HG03558 (cell line): ENCODE measurements around the gene IRAK1.

Experiments
- ATAC-seq: cut with Tn5 transposase; IDR thresholded peaks from one replicate; pipeline ENCODE4 v1.9.1; 2021; ENCODE audit warnings: moderate number of reproducible peaks; ENCODE audit not compliant: unreplicated experiment; ENCODE audit errors: extremely low read depth

The IRAK1 gene

GRCh38 chrX:154022108-154022507 lies 2.4 kb upstream of the IRAK1 start:
- ATAC-seq: no peak

- ATAC-seq: no peak
Measured at GRCh38 chrX:154021131-154021611, 1.5 kb upstream of the IRAK1 start.

DNA sequence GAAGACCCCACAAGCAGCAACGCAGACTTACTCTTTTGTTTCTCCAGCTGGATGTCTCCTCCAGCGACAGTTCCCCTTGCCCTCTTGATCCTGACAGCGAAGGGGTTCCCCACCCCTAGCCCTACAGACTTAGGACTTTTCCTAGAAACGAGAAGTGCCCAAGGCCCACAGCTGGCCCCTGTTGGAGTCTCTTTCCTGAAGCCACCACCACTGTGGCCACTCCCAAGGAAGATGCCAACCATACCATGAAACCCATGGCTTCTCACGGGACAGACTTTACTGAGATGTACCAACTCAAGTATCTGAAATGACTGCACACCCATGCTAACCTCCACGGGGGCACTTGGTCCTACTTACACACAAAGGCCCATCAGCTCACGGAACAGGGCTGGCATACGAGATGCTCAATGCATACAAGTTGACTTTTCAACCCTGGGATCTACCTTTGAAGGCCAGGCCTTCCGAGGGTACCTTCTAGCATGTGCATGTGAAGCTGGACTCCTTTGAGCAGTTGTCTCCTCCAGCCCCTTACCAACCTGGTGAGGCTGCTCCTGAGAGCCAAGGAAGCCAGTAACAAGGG lies 924 bp upstream of the IRAK1 start:
- ATAC-seq: no peak

DNA sequence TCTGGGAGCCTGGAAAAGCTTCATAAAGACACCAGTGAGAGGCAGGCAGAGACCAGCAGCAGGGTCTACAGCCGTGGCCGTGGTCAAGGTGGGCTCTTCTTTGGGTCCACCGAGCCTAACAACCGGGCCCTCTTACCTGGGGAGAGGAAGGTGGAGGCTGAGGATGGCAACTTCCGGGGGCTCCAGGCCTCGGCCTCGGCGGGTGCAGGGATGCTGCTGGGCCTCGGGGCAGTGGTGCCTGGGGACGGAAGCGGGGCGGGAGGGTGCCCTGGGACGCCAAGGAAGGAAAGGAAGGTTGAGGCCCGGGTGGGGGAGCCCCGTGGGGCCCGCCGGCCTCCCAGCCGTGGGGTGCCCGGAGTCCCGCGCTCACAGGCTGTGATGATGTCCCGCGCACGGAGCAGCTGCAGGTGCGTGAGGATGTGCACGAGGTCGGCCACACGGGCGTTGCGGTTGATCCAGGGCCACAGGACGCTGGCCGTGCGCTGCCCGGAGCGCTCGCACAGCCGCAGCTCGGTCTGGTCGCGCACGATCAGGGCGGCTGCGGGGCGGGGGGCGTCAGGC lies 561 bp downstream of the IRAK1 start:
- no peak for ATAC-seq

GRCh38 chrX:154018518-154019060 lies 1.1 kb downstream of the IRAK1 start:
- ATAC-seq: no peak

DNA sequence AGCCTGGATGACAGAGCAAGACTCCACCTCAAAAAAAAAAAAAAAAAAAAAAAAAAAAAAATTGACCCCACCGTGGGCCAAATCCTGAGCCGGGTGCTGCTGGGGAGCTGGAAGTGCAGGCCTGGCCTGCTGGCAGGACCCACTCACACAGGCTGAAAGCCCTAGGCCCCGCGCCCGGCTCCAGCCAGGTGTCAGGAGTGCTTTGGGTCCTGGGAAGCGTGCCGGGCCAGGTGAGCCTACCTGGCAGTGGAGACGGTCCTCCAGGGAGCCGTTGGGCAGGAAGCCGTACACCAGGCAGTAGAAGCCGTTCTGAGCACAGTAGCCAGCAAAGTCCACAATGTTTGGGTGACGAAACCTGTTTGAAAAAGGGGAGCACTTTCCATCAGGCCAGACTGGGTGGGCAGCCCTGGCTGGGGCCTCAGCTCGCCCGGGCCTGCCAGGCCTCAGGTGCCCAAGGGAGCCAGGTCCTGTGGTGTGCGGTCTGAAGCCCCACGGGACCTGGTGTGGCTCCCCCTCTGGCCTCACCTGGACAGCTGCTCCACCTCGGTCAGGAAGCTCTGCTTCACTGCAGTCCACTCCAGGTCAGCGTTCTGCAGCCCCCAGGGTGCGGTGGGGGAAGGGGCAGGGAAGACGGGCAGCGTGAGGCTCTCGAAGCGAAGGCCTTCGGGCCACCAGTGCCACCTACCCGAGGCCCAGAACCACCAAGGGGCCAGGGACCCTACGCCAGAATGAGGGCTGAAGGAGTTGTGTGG lies 1.8 kb downstream of the IRAK1 start:
- ATAC-seq: no peak

GRCh38 chrX:154016366-154017076 lies 3.2 kb downstream of the IRAK1 start:
- no peak for ATAC-seq

- no peak for ATAC-seq
Measured at GRCh38 chrX:154015581-154016264, 4.0 kb downstream of the IRAK1 start.

DNA sequence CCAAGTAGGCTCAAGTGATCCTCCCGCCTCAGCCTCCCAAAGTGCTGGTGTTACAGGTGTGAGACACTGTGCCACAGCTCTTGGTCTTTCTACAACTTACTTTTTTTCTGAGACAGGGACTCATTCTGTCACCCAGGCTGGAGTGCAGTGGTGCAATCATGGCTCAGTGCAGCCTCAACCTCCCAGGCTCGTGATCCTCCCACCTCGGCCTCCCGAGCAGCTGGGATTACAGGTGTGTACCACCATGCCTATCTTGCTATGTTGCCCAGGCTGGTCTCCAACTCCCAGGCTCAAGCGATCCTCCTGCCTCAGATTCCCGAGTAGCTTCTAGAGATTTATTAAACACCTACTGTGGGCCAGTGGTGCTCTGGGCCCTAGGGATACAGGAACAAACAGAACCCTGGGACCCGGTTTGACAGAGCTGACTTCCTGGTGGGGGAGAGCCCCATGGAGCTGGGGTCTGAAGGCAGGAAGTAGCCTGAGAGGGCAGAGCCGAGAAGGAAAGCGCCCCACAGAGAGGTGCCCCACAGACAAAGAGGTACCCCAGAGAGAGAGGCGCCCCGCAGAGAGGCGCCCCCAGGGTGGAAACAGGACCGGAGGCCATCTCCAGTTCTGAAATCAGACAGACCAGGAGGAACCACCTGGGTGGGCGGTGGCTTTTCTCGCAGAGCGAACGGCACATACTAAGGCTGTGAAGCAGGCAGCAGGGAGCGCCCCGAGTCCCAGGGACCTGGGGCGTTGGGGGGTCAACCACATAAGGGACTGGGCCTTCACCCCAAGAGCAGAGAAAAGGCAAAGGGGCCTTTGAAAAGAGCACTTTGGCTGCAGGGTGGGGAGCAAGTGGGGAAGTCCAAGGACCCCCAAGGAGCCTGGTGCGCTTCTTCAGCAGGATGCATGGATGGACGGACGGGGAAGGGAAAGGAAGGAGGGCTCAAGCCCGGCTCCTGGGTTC lies 5.0 kb downstream of the IRAK1 start:
- ATAC-seq: no peak

GRCh38 chrX:154013614-154014360 lies 5.9 kb downstream of the IRAK1 start:
- ATAC-seq: no peak

- ATAC-seq: no peak
Measured at GRCh38 chrX:154013001-154013421, 6.7 kb downstream of the IRAK1 start.

- no peak for ATAC-seq
Measured at GRCh38 chrX:154012336-154012991, 7.2 kb downstream of the IRAK1 start.

- ATAC-seq: no peak
Measured at GRCh38 chrX:154011376-154012335, 8.0 kb downstream of the IRAK1 start.

DNA sequence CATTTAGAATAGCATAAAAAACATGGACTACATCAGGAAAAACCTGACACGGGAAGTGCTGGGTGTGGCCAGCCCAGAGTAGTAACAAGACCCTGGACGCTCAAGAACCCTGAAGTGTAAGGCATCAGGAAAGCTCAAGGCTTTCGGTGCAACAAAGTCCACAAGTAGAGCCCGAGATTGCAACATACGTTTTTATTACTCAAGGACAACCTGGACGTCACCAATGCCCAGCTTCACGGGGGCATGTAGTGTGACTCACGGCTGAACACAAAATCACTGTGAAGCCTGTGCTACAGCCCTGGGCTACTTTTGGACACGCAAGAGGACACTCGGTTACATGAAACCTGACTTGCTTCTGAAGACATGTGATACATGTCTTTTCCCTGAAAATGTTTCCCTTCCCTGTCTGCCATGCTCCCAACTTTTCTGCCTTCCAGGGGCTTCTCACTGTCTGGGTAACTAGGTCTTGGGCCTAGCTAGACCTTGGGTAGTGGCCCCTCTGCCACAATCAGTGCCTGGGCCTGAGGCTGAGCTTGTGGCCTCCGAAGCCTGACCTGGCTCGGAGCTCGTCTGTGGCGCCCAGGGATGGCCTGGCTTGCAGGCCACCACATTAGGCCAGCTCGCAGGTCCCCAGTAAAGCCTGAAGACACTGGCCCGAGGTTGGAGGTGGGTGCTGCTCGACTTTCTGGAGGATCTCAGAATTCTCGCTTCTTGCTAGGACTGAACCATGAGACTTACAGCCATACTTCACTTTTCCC lies 9.2 kb downstream of the IRAK1 start:
- no peak for ATAC-seq

GRCh38 chrX:154008521-154008920 lies 11.2 kb downstream of the IRAK1 start:
- ATAC-seq: no peak

DNA sequence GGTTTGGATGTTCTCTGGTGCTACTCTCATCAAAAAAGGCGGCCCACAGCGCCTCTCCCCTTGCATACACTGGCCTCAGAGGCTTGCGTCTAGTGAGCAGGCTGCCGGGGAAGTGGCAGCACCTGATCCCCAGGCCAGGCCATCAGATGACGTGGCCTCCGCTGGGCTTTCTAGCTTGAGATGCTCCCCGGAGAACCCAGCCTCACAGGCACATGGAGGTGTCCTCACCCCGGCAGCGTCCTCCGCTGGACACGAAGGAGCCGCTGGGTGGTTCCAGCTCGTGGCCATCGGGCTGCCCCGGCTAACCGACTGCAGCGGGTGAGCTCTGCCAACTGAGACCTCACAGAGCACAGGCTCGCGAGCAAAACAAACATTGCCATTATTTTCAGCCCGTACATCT lies 12.8 kb downstream of the IRAK1 start:
- no peak for ATAC-seq
